Measurements from ENCODE around the gene ST7. TPM values are rescaled to one million over a fixed set of nuclear protein-coding genes. Genes with fewer than 3 reads are reported as not detected.

Gene ST7
- total RNA-seq, 1 experiment from 2014 or later: 12.9 TPM

DNA sequence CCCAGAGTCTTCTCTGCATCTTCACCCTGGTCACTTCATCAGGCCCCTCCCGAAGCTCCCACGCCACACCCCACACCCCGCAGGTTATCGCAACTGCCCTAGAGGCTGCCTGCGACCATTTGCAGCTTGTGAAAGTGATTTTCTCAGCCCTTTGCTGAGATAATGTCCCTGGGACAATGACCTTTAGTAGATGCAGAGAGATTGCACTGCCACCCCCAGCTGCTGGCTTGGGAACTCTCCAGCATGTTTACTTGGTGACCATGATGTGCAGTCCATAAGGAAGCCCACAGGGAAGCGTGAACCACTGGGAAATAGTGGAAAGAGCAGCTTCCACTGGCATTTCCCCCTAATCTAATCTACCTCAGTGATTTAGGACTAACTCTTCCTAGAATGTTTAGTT lies 272.2 kb downstream of the ST7 start:
- Mint-ChIP-seq H3K4me3 (no peak overlapping the region), H3K36me3 (ENCODE audit: insufficient read depth in 1 of 3, low read depth in 3 of 3) (peaks cover 0 to 4% (median 0%) of the 10 kb centered on the region in 3 experiments; a peak in 2 of 7 replicates), H3K4me1 (peaks cover 6 to 9% of the 10 kb centered on the region in 2 experiments), H3K27me3 (ENCODE audit: low read depth) (no peaks in the 10 kb centered on the region), H3K27ac (no peak overlapping the region), H3K9me3 (no peaks in the 10 kb centered on the region)
- Histone ChIP-seq H3K9ac (ENCODE audit: extremely low read depth, insufficient read length, low read length) (no peak overlapping the region), H2BK20ac (ENCODE audit: low read depth, low read length, poor library complexity, severe bottlenecking) (no peak overlapping the region), H3K4ac (ENCODE audit: low read depth, low read length) (no peak overlapping the region), H4K8ac (replicated peaks; ENCODE audit: insufficient read length, low read depth, low read length) (no peak overlapping the region), H3K79me2 (ENCODE audit: insufficient read depth, low read length) (no peaks in the 10 kb centered on the region), H4K20me1 (ENCODE audit: control insufficient read depth, insufficient read depth, insufficient read length) (no peaks in the 10 kb centered on the region), H4K91ac (ENCODE audit: insufficient read length, low read depth, low read length) (no peak overlapping the region), H3T11ph (ENCODE audit: low read length) (no peak overlapping the region), H3K4me2 (ENCODE audit: insufficient read depth, insufficient read length, low read length) (no peak overlapping the region), H2BK120ac (ENCODE audit: low read depth, low read length, poor library complexity, severe bottlenecking) (no peak overlapping the region), H3K27me3 (ENCODE audit: insufficient read depth, low read length) (no peaks in the 10 kb centered on the region), H3K27ac (ENCODE audit: insufficient read length, low read depth, low read length) (no peak overlapping the region), H3K56ac (ENCODE audit: insufficient read length, low read depth, low read length) (no peak overlapping the region), H2BK5ac (ENCODE audit: insufficient read length, low read length) (no peak overlapping the region), H4K5ac (ENCODE audit: insufficient read length, low read depth, low read length) (no peak overlapping the region), H2BK12ac (ENCODE audit: insufficient read length, low read depth, low read length) (no peak overlapping the region), H3K79me1 (ENCODE audit: insufficient read depth, low read depth, low read length, poor library complexity, severe bottlenecking) (no peaks in the 10 kb centered on the region), H3K23ac (ENCODE audit: insufficient read length, low read depth, low read length) (no peak overlapping the region), H2AK5ac (ENCODE audit: insufficient read length, low read length) (no peak overlapping the region), H3K9me3 (ENCODE audit: control insufficient read depth, low read depth, low read length) (no peaks in the 10 kb centered on the region), H3K18ac (ENCODE audit: insufficient read length, low read depth, low read length) (no peak overlapping the region), H2BK15ac (ENCODE audit: low read depth, low read length) (no peak overlapping the region), H3K14ac (ENCODE audit: insufficient read depth, low read length) (no peak overlapping the region), H3K4me1 (ENCODE audit: insufficient read depth, low read length) (no peaks in the 10 kb centered on the region), H3K23me2 (ENCODE audit: insufficient read length, low read depth, low read length, poor library complexity, severe bottlenecking) (no peaks in the 10 kb centered on the region), H2AFZ (ENCODE audit: low read length) (no peak overlapping the region)
- no peak for DNase-seq
- WGBS (ENCODE audit: extremely low coverage, insufficient read length, low lambda C conversion rate): no CpG with 5 or more reads among the region's 6 CpGs
- TF ChIP-seq, protein P1, sequence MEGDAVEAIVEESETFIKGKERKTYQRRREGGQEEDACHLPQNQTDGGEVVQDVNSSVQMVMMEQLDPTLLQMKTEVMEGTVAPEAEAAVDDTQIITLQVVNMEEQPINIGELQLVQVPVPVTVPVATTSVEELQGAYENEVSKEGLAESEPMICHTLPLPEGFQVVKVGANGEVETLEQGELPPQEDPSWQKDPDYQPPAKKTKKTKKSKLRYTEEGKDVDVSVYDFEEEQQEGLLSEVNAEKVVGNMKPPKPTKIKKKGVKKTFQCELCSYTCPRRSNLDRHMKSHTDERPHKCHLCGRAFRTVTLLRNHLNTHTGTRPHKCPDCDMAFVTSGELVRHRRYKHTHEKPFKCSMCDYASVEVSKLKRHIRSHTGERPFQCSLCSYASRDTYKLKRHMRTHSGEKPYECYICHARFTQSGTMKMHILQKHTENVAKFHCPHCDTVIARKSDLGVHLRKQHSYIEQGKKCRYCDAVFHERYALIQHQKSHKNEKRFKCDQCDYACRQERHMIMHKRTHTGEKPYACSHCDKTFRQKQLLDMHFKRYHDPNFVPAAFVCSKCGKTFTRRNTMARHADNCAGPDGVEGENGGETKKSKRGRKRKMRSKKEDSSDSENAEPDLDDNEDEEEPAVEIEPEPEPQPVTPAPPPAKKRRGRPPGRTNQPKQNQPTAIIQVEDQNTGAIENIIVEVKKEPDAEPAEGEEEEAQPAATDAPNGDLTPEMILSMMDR (conservative IDR thresholded peaks at IDR 0.05): no peak
